Type B pancreatic cell (in vitro differentiated cells): Measurements from ENCODE around the gene TBC1D1. TPM values are rescaled to one million over a fixed set of nuclear protein-coding genes. Genes with fewer than 3 reads are reported as not detected.

Source experiments
- DNase-seq: peaks from one replicate; pipeline ENCODE4 v3.0.0; 2021; ENCODE audit warnings: mixed read lengths; ENCODE audit not compliant: unreplicated experiment; ENCODE audit errors: extremely low spot score
- H3K27ac Mint-ChIP-seq: 2 replicates; pipeline ENCODE4 v1.8.0; 2021; ENCODE audit warnings: mild to moderate bottlenecking, mixed read lengths
- H3K27me3 Mint-ChIP-seq: 2 replicates; pipeline ENCODE4 v1.8.0; 2021; ENCODE audit warnings: mixed read lengths
- H3K36me3 Mint-ChIP-seq: 2 replicates; pipeline ENCODE4 v1.8.0; 2021; ENCODE audit warnings: mixed read lengths
- H3K4me1 Mint-ChIP-seq: one replicate; pipeline ENCODE4 v1.8.0; 2021; ENCODE audit warnings: mixed read lengths; ENCODE audit not compliant: unreplicated experiment
- H3K4me3 Mint-ChIP-seq: 2 replicates; pipeline ENCODE4 v1.8.0; 2021; ENCODE audit warnings: mild to moderate bottlenecking, mixed read lengths
- H3K9me3 Mint-ChIP-seq: 2 replicates; pipeline ENCODE4 v1.8.0; 2021; ENCODE audit warnings: mixed read lengths
- CTCF ChIP-seq: fragments of 200-600 bp; sonication (generic); conservative IDR thresholded peaks from 2 replicates; pipeline ENCODE4 v1.5.0; 2021; ENCODE audit warnings: antibody characterized with exemption, mild to moderate bottlenecking
- total RNA-seq: library from RNA; stranded (reverse); gene quantifications from 2 replicates; pipeline ENCODE4 v1.2.1, GENCODE V29; 2021; ENCODE audit warnings: low replicate concordance

Gene TBC1D1
- total RNA-seq, 1 donor from 2014 or later = 110 TPM

GRCh38 chr4:38133711-38134480 lies 243.0 kb downstream of the TBC1D1 start:
- peak overlapping the region; percentile 80 for H3K27ac Mint-ChIP-seq
- no peaks in the 10 kb centered on the region for H3K27me3 Mint-ChIP-seq
- peaks cover 49% of the 10 kb centered on the region for H3K36me3 Mint-ChIP-seq
- H3K4me1 Mint-ChIP-seq = peaks cover 48% of the 10 kb centered on the region
- TF ChIP-seq CTCF = no peak
- H3K4me3 Mint-ChIP-seq = peak overlapping the region; percentile 44
- no peak for DNase-seq
- H3K9me3 Mint-ChIP-seq = no peaks in the 10 kb centered on the region

GRCh38 chr4:38135201-38135600 lies 244.3 kb downstream of the TBC1D1 start:
- DNase-seq = no peak
- Mint-ChIP-seq H3K27ac (no peak overlapping the region), H3K27me3 (no peaks in the 10 kb centered on the region), H3K9me3 (no peaks in the 10 kb centered on the region), H3K36me3 (peaks cover 55% of the 10 kb centered on the region), H3K4me1 (peaks cover 41% of the 10 kb centered on the region), H3K4me3 (no peak overlapping the region)
- TF ChIP-seq CTCF = no peak

DNA sequence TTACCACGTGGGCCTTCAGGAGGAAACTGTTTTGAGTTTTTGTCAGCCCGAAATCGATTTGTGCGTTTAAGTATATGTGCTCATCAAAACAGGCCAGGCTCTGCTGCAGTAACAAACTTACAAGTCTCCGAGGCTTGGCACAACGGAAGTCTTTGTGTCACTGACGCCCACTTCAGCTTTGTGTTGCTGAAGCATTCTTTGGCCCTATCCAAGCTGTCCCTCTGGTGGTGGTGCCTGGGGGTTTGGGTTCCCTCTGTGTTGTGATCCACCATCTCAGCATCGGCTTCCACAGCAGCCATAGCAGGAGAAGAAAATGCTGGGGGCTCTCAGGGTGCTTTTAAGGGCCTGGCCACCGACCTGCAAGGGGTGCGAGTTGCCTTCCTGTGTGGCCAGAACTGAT lies 245.7 kb downstream of the TBC1D1 start:
- TF ChIP-seq CTCF = no peak
- Mint-ChIP-seq H3K9me3 (no peaks in the 10 kb centered on the region), H3K4me3 (no peak overlapping the region), H3K27ac (no peak overlapping the region), H3K27me3 (no peaks in the 10 kb centered on the region), H3K4me1 (peaks cover 30% of the 10 kb centered on the region), H3K36me3 (peaks cover 58% of the 10 kb centered on the region)
- DNase-seq = no peak

GRCh38 chr4:38137080-38137479 lies 246.2 kb downstream of the TBC1D1 start:
- no peaks in the 10 kb centered on the region for H3K27me3 Mint-ChIP-seq
- peaks cover 58% of the 10 kb centered on the region for H3K36me3 Mint-ChIP-seq
- no peak overlapping the region for H3K4me3 Mint-ChIP-seq
- H3K27ac Mint-ChIP-seq = no peak overlapping the region
- H3K9me3 Mint-ChIP-seq = no peaks in the 10 kb centered on the region
- no peak for TF ChIP-seq CTCF
- H3K4me1 Mint-ChIP-seq = peaks cover 25% of the 10 kb centered on the region
- DNase-seq = no peak

- no peak for DNase-seq
- H3K4me1 Mint-ChIP-seq = peaks cover 12% of the 10 kb centered on the region
- H3K27ac Mint-ChIP-seq = no peak overlapping the region
- H3K4me3 Mint-ChIP-seq = no peak overlapping the region
- no peak for TF ChIP-seq CTCF
- peaks cover 52% of the 10 kb centered on the region for H3K36me3 Mint-ChIP-seq
- no peaks in the 10 kb centered on the region for H3K9me3 Mint-ChIP-seq
- H3K27me3 Mint-ChIP-seq = no peaks in the 10 kb centered on the region
These were observed 247.5 kb downstream of the TBC1D1 start for GRCh38 chr4:38138363-38138762.
